ENCODE results near the gene KRTAP5-11. TPM values are rescaled to one million over a fixed set of nuclear protein-coding genes. Genes with fewer than 3 reads are reported as not detected.
"Not testable (repeated sequence)": the region's sequence is repeated elsewhere in the genome, so short reads cannot be mapped to it uniquely, and the experiment has no call there.

The KRTAP5-11 gene, protein sequence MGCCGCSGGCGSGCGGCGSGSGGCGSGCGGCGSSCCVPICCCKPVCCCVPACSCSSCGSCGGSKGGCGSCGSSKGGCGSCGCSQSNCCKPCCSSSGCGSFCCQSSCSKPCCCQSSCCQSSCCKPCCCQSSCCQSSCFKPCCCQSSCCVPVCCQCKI
- total RNA-seq (2014; rRNA removed; shearing (Covaris generic)): not detected in 2 replicates
- polyA plus RNA-seq (2015; cell fraction: cytosol; rRNA removed): not detected in 2 replicates
- not detected in 2 replicates for polyA plus RNA-seq (2015; cell fraction: nucleus; rRNA removed)

DNA sequence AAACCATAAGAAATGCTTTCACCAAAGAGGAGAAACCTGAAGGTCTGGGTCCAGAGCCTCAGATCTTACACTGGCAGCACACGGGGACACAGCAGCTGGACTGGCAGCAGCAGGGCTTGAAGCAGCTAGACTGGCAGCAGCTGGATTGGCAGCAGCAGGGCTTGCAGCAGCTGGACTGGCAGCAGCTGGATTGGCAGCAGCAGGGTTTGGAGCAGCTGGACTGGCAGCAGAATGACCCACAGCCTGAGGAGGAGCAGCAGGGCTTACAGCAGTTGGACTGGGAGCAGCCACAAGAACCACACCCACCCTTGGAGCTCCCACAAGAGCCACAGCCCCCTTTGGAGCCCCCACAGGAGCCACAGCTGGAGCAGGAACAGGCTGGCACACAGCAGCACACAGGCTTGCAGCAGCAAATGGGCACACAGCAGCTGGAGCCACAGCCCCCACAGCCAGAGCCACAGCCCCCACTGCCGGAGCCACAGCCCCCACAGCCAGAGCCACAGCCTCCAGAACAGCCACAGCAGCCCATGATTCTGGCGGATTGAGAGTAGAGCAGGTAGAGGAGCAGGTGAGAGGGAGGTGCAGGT, at the start of gene KRTAP5-11:
Gene KRTAP5-11 (minus strand): TSS at position 567 of the 587 bp plus-strand sequence. CDS start 38 bp downstream, at position 529.
- no peak for DNase-seq (ENCODE audit: low read depth)

DNA sequence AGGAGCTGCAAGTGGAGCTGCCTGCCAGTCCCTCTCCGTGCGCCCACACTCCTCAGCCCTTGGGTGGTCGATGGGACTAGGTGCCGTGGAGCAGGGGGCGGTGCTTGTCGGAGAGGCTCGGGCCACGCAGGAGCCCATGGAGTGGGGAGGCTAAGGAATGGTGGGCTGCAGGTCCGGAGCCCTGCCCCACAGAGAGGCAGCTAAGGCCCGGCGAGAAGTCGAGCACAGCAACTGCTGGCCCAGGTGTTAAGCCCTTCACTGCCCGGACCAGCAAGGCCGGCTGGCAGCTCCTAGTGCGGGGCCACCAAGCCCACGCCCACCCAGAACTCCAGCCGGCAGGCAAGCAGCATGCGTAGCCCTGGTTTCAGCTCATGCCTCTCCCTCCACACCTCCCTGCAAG, 48.9 kb upstream of the KRTAP5-11 start:
- not testable (repeated sequence) for DNase-seq (ENCODE audit: low read depth)

DNA sequence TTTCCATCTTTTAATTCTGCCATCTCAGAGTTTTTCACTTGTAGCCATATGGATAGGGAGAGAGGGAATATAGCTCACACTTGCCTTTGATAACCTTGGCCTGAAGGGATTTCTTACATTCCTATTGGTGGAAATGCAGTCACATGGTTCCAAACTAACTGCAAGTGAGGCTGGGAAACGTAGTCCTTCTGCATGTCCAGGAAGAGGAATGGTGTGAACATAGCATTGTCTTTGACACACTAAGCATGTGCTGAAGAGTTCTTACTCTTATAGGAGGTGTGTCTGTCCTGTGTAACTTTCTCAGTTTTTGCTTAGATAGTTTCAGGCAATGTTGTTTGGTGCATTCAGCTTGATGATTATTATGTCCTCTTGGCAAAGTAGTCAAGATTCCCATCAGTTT, 47.4 kb upstream of the KRTAP5-11 start:
- peak; percentile 13 for DNase-seq (ENCODE audit: low read depth)

DNA sequence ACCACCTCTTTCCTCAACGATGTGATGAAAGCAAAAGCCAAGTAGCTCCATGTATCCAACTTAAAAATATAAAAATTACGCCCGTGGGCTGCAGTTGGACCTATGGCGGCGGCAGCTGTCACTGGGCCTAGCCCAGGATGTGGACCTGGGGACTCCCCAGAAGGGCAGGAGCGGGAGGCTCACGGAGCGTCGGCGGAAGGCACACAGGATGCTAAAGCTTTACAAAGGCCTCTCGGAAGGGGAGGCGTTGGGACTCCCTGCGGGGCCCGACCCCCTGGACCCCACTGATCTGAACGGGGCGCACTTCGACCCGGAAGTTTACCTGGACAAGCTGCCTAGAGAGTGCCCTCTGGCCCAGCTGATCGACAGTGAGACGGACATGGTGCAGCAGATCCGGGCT, 46.3 kb upstream of the KRTAP5-11 start:
- not testable (repeated sequence) for DNase-seq (ENCODE audit: low read depth)

DNA sequence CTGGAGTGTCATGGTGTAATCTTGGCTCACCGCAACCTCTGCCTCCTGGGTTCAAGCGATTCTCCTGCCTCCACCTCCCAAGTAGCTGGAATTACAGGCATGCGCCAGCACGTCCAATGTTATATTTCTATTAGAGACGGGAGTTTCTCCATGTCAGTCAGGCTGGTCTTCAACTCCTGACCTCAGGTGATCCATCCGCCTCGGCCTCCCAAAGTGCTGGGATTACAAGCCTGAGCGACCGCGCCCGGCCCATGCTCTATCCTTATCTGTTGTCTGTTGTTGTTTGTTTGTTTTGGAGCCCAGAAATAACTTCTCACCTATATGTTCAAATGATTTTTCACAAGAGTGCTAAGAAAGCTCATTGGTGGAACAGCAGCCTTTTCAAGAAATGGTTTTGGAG, 40.6 kb upstream of the KRTAP5-11 start:
- DNase-seq (ENCODE audit: low read depth): not testable (repeated sequence)

DNA sequence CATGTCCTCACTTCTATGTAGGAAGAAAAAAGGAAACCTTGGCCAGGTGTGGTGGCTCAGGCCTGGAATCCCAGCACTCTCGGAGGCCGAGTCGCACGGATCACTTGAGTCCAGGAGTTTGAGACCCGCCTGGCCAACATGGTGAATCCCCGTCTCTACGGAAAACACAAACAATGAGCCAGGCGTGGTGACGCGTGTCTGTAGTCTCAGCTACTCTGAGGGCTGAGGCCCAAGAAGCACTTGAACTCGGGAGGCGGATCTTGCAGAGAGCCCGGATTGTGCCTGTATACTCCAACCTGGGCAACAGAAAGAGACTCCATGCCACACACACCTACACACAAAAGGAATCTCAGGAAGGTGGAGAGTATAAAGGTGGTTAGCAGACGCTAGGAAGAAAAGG, 39.9 kb upstream of the KRTAP5-11 start:
- DNase-seq (ENCODE audit: low read depth): not testable (repeated sequence)

DNA sequence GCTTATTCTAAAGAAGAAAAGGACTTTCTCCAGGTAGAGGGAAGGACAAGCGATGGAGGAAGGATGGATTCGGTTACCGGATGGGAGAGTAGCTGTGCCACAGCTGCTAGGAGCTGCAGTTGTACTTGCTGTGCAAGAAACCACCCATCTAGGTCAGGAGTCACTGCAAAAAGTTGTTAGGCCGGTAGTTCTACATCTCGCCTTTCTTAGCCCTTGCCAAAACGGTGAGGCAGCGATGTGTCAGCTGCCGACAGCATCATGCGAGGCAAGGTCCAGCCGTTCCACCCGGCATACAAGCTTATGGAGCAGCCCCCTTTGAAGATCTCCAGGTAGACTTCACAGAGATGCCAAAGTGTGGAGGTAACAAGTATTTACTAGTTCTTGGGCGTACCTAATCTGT, 32.3 kb upstream of the KRTAP5-11 start:
- DNase-seq (ENCODE audit: low read depth): not testable (repeated sequence)

DNA sequence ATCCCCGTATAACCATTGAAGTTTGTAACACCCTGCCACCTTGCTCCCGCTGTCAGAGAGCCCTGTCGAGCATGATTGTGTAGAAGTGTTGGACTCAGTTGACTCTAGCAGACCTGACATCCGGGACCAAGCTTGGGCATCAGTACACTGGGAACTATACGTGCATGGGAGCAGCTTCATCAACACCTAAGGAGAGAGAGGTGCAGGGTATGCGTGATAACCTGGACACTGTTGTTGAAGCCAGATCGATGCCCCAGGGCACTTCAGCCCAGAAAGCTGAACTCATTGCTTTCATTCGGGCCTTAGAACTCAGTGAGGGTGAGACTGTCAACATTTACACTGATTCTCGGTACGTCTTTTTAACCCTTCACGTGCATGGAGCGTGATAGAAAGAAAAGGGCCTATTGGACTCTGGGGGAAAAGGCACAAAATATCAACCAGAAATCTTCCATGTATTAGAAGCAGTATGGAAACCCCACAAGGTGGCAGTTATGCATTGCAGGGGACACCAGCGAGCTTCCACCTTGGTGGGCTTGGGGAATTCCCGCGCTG, 31.8 kb upstream of the KRTAP5-11 start:
- DNase-seq (ENCODE audit: low read depth): not testable (repeated sequence)

DNA sequence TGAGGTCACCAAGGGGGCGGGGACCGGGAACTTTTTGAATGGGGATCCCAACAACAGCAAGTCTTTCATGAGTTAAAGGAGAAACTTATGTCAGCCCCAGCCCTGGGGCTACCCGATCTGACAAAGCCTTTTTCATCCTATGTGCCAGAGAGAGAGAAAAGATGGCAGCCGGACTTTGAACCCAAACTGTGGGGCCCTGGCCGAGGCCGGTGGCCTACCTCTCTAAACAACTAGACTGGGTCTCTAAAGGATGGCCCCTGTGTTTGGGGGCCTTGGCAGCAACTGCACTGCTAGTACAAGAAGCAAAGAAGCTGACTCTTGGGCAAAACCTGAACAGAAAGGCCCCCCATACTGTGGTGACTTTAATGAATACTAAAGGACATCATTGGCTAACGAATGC, 31.3 kb upstream of the KRTAP5-11 start:
- DNase-seq (ENCODE audit: low read depth): not testable (repeated sequence)

DNA sequence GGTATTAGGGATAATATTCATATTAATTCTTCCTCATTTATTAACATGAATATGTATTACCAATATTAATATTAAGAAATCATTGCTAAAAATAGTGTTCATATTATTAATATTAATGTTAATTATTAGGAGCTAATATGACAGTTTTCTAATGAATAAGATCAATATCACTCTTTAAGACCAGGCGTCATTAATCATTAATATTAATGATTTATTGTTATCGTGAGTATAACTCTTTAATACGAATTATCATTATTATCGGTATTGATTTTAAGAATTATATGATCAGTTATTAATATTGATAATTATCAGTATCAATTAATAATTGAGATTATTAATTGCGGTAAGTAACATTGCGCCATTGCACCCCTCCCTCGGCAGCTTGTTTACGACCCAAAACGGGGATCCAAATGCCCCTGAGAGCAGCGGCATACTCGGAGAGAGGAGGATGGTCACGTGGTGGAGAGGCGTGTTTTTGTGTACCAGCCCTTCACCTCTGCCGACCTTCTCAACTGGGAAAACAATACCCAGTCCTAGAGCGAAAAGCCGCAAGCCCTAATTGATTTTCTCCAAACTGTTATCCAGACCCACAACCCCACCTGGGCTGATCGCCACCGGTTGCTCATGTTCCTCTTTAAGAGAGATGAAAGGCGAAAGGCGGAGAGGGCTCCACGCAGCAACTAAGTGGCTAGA, 28.7 kb upstream of the KRTAP5-11 start:
- DNase-seq (ENCODE audit: low read depth): not testable (repeated sequence)

DNA sequence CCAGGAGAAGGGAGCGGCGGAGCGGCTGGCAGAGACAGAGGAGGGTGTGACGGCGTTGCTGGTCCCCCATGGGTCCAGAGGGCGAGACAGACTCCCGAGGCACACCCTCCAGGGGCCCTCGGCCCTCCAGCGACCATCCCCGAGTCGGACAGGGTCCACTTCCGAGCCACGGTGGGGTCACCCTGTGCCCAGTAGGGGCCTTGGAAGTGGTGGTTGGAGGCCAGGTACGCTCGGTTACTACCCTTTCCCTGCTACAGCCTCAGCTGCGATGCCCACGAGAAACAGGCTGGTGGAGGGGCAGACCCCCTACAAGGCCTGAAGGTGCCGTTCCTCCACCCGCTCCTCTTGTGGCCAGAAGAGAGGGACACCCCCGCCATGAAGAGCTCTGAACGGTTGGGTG, 25.6 kb upstream of the KRTAP5-11 start:
- not testable (repeated sequence) for DNase-seq (ENCODE audit: low read depth)

DNA sequence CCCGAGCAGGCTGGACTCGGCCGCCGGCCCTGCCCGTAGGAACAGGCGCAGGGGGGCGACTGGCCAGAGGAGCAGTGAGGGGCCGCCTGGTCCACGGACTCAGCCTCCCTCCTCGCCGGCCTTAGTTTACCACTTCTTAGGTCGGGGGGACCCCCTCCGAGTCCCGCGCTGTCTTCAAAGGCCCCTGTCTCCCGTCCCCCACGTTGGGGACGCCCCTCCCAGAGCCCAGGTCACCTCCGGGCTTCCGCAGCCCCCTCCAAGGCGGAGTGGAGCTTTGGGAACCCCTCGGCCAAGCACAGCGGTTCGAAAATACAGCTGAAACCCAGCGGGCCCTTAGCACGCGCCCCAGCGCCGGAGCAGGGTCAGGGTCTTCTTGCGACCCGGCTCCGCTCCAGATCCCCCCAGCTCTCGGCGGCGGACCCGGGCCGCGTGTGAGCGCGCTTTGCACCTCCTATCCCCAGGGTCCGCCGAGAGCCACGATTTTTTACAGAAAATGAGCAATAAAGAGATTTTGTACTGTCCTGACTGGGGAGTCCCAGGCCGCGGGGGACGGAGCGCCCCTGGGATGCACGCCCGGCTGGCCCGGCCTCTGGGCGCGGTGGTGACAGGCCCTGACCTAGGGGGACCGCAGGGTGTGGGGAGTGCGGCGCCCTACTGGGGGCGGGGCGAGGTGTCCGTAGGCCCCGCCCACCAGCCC, 25.0 kb upstream of the KRTAP5-11 start:
- not testable (repeated sequence) for DNase-seq (ENCODE audit: low read depth)

DNA sequence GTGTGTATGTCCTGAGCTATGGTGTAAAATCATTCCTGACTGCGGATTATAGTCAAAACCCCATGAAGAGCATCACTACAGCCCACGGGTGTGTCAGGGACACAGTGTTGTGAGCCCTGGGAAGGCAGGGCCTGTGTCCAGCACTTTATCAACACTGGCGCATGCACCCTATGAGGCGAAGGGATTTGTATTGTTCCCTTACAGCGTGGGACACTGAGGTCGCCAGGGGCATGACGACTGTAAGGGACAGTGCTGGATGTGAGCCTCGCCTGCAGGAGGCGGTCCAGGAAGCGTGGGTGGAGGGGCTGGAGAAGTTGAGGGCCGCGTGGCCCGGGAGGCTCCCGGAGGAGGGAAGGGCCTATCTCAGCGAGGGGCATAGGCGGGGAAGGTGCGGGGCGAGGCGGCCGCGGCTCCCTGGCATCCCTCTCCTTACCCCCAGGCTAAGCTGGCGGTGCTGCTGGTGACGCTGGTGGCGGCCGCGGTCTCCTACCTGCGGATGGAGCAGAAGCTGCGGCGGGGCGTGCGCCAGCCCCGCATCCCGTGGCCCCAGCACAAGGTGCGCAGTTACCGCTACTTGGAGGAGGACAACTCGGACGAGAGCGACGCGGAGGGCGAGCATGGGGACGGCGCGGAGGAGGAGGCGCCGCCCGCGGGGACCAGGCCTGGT, 24.3 kb upstream of the KRTAP5-11 start:
- not testable (repeated sequence) for DNase-seq (ENCODE audit: low read depth)

DNA sequence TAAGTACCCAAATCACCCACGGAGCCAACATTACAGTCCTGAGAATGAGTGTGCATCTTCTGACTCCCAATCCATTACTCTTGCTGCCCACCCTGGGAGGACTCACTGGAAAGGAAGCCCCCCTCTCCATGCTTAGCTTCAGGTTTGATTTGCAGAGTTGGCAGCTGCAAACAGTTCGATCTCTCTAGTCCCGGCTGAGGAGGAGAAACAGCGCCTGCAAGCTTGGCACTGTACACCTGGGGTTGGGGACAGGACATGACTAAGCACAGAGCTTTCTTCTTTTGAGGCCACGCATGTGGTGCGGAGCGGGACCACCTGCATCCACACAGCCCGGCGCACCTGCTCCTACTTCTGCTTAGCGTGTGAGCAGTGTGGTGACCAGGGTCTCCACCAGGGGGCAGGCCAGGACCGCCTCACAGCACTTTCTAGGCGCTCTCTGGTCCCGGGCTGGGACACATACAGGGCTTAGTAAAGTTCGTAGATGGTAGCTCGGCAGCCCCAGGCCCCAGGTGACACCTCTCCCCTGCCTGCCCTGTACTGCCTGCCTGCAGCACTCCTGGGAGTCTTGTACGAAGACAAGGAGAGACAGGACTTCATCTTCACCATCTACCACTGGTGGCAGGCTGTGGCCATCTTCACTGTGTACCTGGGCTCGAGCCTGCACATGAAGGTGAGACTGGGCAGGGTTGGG, 22.3 kb upstream of the KRTAP5-11 start:
- not testable (repeated sequence) for DNase-seq (ENCODE audit: low read depth)

DNA sequence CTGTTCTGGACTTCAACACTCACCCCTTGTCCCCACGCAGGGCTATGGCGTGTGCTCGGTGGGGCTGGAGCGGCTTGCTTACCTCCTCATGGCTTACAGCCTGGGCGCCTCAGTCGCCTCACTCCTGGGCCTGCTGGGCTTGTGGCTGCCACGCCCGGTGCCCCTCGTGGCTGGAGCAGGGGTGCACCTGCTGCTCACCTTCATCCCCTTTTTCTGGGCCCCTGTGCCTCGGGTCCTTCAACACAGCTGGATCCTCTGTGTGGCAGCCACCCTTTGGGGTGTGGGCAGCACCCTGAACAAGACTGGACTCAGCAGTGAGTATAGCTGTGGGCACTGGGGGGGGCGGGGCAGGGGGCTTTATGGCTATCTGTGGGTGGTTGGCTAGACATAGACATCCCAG, 20.5 kb upstream of the KRTAP5-11 start:
- DNase-seq (ENCODE audit: low read depth): not testable (repeated sequence)

DNA sequence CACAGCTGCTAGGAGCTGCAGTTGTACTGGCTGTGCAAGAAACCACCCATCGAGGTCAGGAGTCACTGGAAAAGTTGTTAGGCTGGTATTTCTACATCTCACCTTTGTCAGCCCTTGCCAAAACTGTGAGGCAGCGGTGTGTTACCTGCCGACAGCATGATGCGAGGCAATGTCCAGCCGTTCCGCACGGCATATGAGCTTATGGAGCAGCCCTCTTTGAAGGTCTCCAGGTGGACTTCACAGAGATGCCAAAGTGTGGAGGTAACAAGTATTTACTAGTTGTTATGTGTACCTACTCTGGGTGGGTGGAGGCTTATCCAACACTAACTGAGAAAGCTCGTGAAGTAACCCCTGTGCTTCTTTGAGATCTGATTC, 6.9 kb upstream of the KRTAP5-11 start:
- DNase-seq (ENCODE audit: low read depth): not testable (repeated sequence)

DNA sequence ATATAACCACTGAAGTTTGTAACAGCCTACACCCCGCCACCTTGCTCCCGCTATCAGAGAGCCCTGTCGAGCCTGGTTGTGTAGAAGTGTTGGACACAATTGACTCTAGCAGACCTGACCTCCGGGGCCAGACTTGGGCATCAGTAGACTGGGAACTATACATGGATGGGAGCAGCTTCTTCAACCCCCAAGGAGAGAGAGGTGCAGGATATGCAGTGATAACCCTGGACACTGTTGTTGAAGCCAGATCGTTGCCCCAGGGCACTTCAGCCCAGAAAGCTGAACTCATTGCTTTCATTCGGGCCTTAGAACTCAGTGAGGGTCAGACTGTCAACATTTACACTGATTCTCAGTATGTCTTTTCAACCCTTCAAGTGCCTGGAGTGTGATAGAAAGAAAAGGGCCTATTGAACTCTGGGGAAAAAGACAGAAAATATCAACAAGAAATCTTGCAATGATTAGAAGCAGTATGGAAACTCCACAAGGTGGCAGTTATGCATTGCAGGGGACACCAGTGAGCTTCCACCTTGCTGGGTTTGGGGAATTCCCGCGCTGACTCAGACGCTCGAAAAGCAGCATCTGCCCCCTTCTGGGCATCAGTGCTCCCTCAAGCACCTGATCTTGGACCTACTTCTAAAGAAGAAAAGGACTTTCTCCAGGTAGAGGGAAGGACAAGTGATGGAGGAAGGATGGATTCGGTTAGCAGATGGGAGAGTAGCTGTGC, 6.3 kb upstream of the KRTAP5-11 start:
- not testable (repeated sequence) for DNase-seq (ENCODE audit: low read depth)

DNA sequence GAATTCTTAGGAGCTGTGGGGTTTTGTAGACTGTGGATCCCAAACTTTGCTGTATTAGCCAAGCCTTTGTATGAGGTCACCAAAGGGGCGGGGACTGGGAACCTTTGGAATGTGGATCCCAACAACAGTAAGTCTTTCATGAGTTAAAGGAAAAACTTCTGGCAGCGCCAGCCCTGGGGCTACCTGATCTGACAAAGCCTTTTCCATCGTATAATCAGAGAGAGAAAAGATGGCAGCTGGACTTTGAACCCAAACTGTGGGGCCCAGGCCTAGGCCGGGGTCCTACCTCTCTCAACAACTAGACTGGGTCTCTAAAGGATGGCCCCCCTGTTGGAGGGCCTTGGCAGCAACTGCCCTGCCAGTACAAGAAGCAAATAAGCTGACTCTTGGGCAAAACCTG, 5.6 kb upstream of the KRTAP5-11 start:
- DNase-seq (ENCODE audit: low read depth): not testable (repeated sequence)

DNA sequence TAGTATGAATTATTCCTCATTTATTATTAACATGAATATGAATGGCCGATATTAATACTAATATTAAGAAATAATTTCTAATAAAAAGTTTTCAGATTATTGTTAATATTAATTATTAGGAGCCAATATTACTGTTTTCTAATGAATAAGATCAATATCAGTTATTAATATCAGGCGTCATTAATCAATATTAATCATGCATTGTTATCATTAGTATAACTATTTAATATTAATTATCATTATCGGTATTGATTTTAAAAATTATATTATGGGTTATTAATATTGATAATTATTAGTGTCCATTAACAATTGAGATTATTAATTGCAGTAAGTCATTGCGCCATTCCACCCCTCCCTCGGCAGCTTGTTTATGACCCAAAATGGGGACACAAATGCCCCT, 3.0 kb upstream of the KRTAP5-11 start:
- DNase-seq (ENCODE audit: low read depth): not testable (repeated sequence)

DNA sequence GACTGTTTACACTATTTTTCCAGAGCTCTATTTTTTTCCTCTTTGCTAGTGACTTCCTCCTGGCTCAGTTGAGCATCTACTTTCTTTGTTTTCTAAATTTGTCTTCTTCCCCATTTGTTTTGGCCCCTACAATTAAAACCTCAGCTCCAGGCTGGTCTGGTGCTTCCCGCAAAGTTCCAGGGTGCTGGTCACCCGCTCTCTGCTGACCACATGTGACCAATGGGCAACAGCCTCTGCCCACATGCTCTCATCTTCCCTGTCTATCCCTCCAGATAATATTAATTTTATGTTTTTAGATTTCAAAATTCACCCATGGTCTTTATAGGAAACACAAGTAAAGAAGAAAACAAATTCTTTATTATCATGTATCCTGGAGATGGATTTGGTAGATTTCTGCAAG, 294 bp upstream of the KRTAP5-11 start:
- not testable (repeated sequence) for DNase-seq (ENCODE audit: low read depth)
